D721Med (cell line): Measurements from ENCODE around the gene MYOCD.

Experiments
- DNase-seq: peaks from one replicate; pipeline ENCODE4 v3.0.0; 2011; ENCODE audit warnings: low spot score; ENCODE audit not compliant: insufficient read length
- FAIRE-seq: peaks from 2 replicates; lab custom pipeline; 2011; peaks lifted over from hg19 to GRCh38; lab: Jason Lieb, UNC
- TF ChIP-seq, protein P1 (sequence below): IDR thresholded peaks from 2 replicates; pipeline ENCODE4 v1.5.1; 2012; ENCODE audit warnings: mild to moderate bottlenecking, control low read depth; ENCODE audit not compliant: insufficient read depth; ENCODE audit errors: missing control alignments

The MYOCD gene

DNA sequence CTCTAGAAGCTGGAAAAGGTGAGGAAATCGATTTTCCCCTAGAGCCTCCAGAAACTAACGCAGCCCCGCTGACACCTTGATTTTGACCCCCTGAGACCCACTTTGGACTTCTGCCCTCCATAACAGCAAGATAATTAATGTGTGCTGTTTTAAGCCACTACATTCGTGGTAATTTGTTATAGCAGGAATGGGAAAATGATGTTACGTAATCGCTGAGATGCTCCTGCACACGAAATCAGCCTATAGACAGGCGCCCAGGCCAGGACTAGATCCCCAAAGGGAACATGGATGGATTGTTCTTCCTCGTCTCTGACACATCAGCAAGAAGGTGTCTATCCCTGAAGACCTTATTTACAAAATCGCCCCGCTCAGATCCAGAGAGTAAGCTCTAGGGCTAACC is 1.4 kb upstream of the MYOCD start:
- TF ChIP-seq, protein P1, sequence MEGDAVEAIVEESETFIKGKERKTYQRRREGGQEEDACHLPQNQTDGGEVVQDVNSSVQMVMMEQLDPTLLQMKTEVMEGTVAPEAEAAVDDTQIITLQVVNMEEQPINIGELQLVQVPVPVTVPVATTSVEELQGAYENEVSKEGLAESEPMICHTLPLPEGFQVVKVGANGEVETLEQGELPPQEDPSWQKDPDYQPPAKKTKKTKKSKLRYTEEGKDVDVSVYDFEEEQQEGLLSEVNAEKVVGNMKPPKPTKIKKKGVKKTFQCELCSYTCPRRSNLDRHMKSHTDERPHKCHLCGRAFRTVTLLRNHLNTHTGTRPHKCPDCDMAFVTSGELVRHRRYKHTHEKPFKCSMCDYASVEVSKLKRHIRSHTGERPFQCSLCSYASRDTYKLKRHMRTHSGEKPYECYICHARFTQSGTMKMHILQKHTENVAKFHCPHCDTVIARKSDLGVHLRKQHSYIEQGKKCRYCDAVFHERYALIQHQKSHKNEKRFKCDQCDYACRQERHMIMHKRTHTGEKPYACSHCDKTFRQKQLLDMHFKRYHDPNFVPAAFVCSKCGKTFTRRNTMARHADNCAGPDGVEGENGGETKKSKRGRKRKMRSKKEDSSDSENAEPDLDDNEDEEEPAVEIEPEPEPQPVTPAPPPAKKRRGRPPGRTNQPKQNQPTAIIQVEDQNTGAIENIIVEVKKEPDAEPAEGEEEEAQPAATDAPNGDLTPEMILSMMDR = no peak
- DNase-seq = no peak
- FAIRE-seq = no peak

DNA sequence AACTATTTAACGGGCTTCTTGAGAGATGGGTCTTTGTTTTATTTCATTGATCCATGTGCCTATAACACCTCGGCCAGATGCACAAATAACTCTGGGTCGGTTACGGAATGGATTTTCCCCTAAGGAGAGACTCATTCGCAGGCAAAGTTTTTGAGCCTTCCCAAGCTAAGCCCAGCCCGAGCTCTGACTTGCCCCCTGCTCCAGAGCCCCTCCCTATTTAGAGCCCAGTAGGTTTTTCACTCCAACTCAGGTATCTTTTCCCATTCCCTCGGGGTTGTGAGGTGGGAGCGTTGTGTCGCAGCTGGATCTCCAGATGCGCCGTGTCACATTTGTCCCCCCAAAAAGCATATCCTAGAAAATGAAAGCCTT is 812 bp upstream of the MYOCD start:
- DNase-seq (no peak), FAIRE-seq (no peak)
- TF ChIP-seq, protein P1 = no peak

DNA sequence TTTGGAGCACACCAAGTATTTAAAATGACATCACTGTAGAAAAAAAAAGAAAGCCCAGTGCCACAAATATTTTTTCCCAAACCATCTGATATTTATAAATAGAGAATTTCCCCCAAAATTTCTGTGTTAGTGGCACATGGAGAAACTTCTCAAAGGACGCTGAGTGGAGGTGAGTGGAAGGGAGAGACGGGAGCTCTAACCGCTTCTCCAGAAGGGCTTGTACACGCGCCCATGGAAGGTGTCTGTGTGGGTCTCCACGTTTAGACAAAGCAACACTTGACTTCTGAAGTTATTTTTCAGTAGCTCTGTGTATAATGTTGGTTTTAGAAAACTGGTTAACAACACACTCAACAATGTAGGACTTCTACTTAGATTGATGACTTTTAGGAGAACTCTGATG is 1.0 kb downstream of the MYOCD start:
- TF ChIP-seq, protein P1 = no peak
- no peak for FAIRE-seq
- no peak for DNase-seq

DNA sequence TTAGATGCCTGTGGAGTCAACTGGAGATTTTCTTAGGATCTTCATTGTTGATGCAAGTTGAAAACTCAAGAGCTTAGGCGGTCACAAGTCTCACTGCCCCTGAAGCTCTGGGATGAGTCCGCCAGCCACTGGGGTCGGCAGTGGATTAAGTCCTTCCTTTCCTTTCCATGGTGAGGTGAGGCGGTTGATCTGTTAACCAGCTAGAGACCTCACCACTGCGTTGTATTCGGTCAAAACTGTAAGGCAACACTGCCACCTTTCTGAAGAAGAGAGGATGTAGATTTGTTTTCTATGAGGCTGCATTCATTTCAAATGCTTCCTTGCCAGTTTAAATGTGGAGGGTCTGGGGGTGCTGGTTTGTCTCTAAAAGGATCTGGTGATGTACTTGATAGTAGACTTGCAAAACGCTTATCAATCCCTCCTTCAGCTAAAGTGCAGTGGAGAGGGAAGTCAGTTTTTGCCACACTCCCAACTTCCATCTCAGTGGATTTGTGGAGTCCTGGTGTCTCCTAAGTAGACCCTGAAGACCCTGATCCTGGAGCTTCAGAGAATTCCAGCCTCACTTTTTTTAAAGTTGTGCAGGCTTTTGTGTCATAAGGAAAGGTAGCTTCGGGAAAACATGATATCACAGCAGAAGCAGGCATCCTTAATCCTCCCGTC is 1.7 kb downstream of the MYOCD start:
- DNase-seq (no peak), FAIRE-seq (no peak)
- TF ChIP-seq, protein P1 = peak; percentile 49

DNA sequence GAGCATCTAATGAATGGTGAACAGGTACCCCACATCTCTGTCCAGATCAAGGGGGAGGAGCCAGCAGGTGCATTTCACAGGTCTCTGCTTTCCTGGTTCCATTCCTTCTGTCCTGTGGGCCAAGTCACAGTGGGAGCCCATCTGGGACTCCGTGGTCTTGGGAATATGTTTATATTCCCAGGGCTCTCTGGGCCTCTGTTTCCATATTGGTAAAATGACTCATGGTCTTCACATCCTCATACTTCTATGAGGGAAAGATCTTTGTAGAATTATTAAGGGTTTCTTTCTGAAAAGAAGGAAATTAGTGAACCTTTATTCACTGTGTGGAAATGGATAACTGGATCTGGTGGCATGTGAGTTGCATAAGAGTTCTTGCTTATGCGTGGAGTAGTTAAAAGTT is 6.2 kb downstream of the MYOCD start:
- DNase-seq = no peak
- no peak for FAIRE-seq
- TF ChIP-seq, protein P1 = no peak

DNA sequence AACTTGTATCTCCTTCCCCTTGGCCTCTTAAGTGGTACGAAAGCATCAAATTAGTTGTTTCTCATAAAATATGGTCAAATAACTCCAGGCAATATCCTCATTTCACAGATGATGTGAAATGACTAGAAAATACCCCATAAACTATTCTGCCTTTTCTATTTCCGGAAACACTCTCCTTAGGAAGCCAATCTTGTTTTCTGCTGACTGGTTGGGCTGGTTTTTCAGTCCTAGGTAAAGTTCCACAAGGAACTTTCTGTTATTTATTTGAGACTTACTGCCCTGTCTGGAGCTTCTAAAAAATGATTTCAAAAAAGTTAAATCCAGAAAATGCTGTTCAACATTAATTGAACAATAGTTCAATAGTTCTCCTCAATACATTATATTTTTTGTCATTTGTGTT is 7.3 kb downstream of the MYOCD start:
- FAIRE-seq (no peak), DNase-seq (no peak)
- TF ChIP-seq, protein P1 = no peak

DNA sequence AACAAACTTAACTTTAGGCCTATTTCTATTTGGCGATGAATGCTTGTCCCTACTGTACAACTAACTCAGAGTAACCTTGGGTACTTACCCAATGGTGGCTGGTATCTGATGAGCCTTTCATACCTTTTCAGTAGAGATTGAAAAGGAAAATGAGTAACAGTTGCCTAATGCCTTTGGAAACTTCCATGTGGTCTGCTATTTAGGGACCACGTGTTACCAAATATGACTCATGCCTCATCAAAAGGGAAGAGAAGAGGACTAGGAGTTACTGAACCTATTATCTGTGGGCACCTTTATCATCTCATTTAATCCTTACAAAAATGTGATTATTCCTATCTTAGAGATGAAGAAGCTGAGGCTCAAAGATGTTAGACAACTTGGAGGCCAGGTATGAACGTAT is 8.1 kb downstream of the MYOCD start:
- TF ChIP-seq, protein P1 = no peak
- FAIRE-seq (no peak), DNase-seq (no peak)
